Stromal cell of bone marrow (primary cell): ENCODE results near the gene CPT1C.
"Not testable (repeated sequence)": the region's sequence is repeated elsewhere in the genome, so short reads cannot be mapped to it uniquely, and the experiment has no call there.

Experiments
- DNase-seq: peaks from one replicate; pipeline ENCODE4 v3.0.0-alpha.2; 2012; ENCODE audit warnings: low read depth

CPT1C gene

GRCh38 chr19:49704888-49705642 is 14.1 kb downstream of the CPT1C start:
- no peak for DNase-seq

- DNase-seq: no peak
Measured at GRCh38 chr19:49705919-49706318, 15.0 kb downstream of the CPT1C start.

- DNase-seq: peak; percentile 78
Measured at GRCh38 chr19:49710372-49710951, 19.5 kb downstream of the CPT1C start.

- DNase-seq: no peak
Measured at GRCh38 chr19:49712397-49712859, 21.5 kb downstream of the CPT1C start.

- no peak for DNase-seq
Measured at GRCh38 chr19:49713236-49713845, 22.4 kb downstream of the CPT1C start.

GRCh38 chr19:49716154-49716553 is 25.2 kb downstream of the CPT1C start:
- DNase-seq: no peak

- DNase-seq: no peak
Measured at GRCh38 chr19:49718511-49718910, 27.6 kb downstream of the CPT1C start.

GRCh38 chr19:49718991-49719390 is 28.1 kb downstream of the CPT1C start:
- DNase-seq: no peak

GRCh38 chr19:49719420-49719819 is 28.5 kb downstream of the CPT1C start:
- not testable (repeated sequence) for DNase-seq

GRCh38 chr19:49727217-49728030 is 36.5 kb downstream of the CPT1C start:
- DNase-seq: no peak

GRCh38 chr19:49730166-49730565 is 39.2 kb downstream of the CPT1C start:
- DNase-seq: no peak

- DNase-seq: no peak
Measured at GRCh38 chr19:49738268-49738667, 47.4 kb downstream of the CPT1C start.

- no peak for DNase-seq
Measured at GRCh38 chr19:49739098-49739497, 48.2 kb downstream of the CPT1C start.

- DNase-seq: no peak
Measured at GRCh38 chr19:49739933-49740332, 49.0 kb downstream of the CPT1C start.

- DNase-seq: no peak
Measured at GRCh38 chr19:49741210-49741844, 50.4 kb downstream of the CPT1C start.

- DNase-seq: no peak
Measured at GRCh38 chr19:49744946-49745381, 54.0 kb downstream of the CPT1C start.

- DNase-seq: no peak
Measured at GRCh38 chr19:49746206-49746958, 55.5 kb downstream of the CPT1C start.

GRCh38 chr19:49749055-49749716 is 58.3 kb downstream of the CPT1C start:
- no peak for DNase-seq

GRCh38 chr19:49749771-49750170 is 58.9 kb downstream of the CPT1C start:
- no peak for DNase-seq

GRCh38 chr19:49752701-49753100 is 61.8 kb downstream of the CPT1C start:
- DNase-seq: no peak

- no peak for DNase-seq
Measured at GRCh38 chr19:49755956-49756355, 65.0 kb downstream of the CPT1C start.
